Thymus (tissue), 11 donors: ENCODE measurements around the gene PRXL2B. TPM values are rescaled to one million over a fixed set of nuclear protein-coding genes. Genes with fewer than 3 reads are reported as not detected.
"Not testable (repeated sequence)": the region's sequence is repeated elsewhere in the genome, so short reads cannot be mapped to it uniquely, and the experiment has no call there.

ENCODE experiments used
- DNase-seq, 9 donors: peaks; one replicate each; pipeline ENCODE4 v3.0.0-alpha.2; 2013; ENCODE audit warnings: low spot score in 9 of 9, low read depth in 6 of 9, missing footprints in 1 of 9
- H3K27ac ChIP-seq, 2 donors: one replicate each; pipeline ENCODE4 v1.5.1; 2013; ENCODE audit warnings: control low read depth in 1 of 2, low read depth in 1 of 2, low read length in 1 of 2, mild to moderate bottlenecking in 1 of 2, moderate library complexity in 1 of 2
- H3K27me3 ChIP-seq, 2 donors: one replicate each; pipeline ENCODE4 v1.5.1; 2013; ENCODE audit warnings: low read length in 1 of 2; ENCODE audit not compliant: control insufficient read depth in 2 of 2, insufficient read depth in 1 of 2
- H3K36me3 ChIP-seq, 2 donors: one replicate each; pipeline ENCODE4 v1.5.1; 2013; ENCODE audit warnings: low read length in 1 of 2, mild to moderate bottlenecking in 1 of 2, moderate library complexity in 1 of 2; ENCODE audit not compliant: control insufficient read depth in 2 of 2, insufficient read depth in 2 of 2
- H3K4me1 ChIP-seq, 2 donors: one replicate each; pipeline ENCODE4 v1.5.1; 2013; ENCODE audit warnings: low read length in 2 of 2; ENCODE audit not compliant: control insufficient read depth in 2 of 2, insufficient read depth in 2 of 2
- H3K4me3 ChIP-seq, 2 donors: one replicate each; pipeline ENCODE4 v1.5.1; 2013; ENCODE audit warnings: low read length in 2 of 2, control low read depth in 1 of 2, mild to moderate bottlenecking in 1 of 2
- H3K9me3 ChIP-seq, 2 donors: one replicate each; pipeline ENCODE4 v1.5.1; 2013; ENCODE audit warnings: low read length in 1 of 2, mild to moderate bottlenecking in 1 of 2; ENCODE audit not compliant: control insufficient read depth in 2 of 2, insufficient read depth in 1 of 2
- WGBS: extraction: QIAGEN DNeasy Blood & Tissue Kit; methylation state at CpG from one replicate; pipeline ENCODE4 v1.1.7; 2013; 5-methylcytosine and 5-hydroxymethylcytosine counted together
- polyA plus RNA-seq: library from polyadenylated mRNA; stranded (reverse); fragments of 200-250 nt; gene quantifications from one replicate; pipeline ENCODE4 v1.2.3, GENCODE V29; 2013
- total RNA-seq: library from RNA; stranded (reverse); fragments of 120-200 nt; gene quantifications from one replicate; pipeline ENCODE4 v1.2.4, GENCODE V29; 2013
- donor health status: healthy.

Gene PRXL2B
- total and polyA plus RNA-seq, 2 donors = 11.8 to 12.3 TPM

- Histone ChIP-seq H3K9me3 (peaks cover 0 to 5% of the 10 kb centered on the region in 2 donors), H3K27me3 (no peaks in the 10 kb centered on the region), H3K4me1 (peaks cover 7 to 39% of the 10 kb centered on the region in 2 donors), H3K36me3 (no peaks in the 10 kb centered on the region), H3K27ac (peak overlapping the region in 1 of 2 donors; percentile 55), H3K4me3 (no peak overlapping the region)
- 86% methylated on average over 23 of the region's 23 CpGs for WGBS
- peak in 1 of 9 donors; percentile 34 for DNase-seq
These were observed 10.5 kb upstream of the PRXL2B start for GRCh38 chr1:2575801-2576663.

GRCh38 chr1:2577565-2578075, 9.0 kb upstream of the PRXL2B start:
- H3K9me3 ChIP-seq, H3K27me3 ChIP-seq, H3K36me3 ChIP-seq: not testable (repeated sequence)
- Histone ChIP-seq H3K4me3 (peak overlapping the region in 1 of 2 donors; percentile 34), H3K4me1 (peaks cover 7 to 39% of the 10 kb centered on the region in 2 donors), H3K27ac (peak overlapping the region; percentile 88 to 91)
- 66% methylated on average over 21 of the region's 23 CpGs for WGBS
- peak in 3 of 9 donors; percentile 26 to 67 (median 37) for DNase-seq

- Histone ChIP-seq H3K36me3 (no peaks in the 10 kb centered on the region), H3K4me1 (peaks cover 7 to 47% of the 10 kb centered on the region in 2 donors), H3K27me3 (no peaks in the 10 kb centered on the region), H3K9me3 (no peaks in the 10 kb centered on the region), H3K4me3 (no peak overlapping the region), H3K27ac (peak overlapping the region; percentile 88 to 91)
- peak in 2 of 9 donors; percentile 9 to 32 for DNase-seq
- WGBS = 67% methylated on average over 4 of the region's 4 CpGs
These were observed 7.8 kb upstream of the PRXL2B start for GRCh38 chr1:2578758-2579118.

GRCh38 chr1:2580691-2581090, 5.9 kb upstream of the PRXL2B start:
- 97% methylated on average over 10 of the region's 10 CpGs for WGBS
- no peaks in the 10 kb centered on the region for H3K36me3 ChIP-seq
- H3K27ac ChIP-seq = no peak overlapping the region
- H3K27me3 ChIP-seq = no peaks in the 10 kb centered on the region
- H3K4me3 ChIP-seq = no peak overlapping the region
- no peaks in the 10 kb centered on the region for H3K9me3 ChIP-seq
- DNase-seq = no peak
- peaks cover 12 to 64% of the 10 kb centered on the region in 2 donors for H3K4me1 ChIP-seq

GRCh38 chr1:2582391-2582790, 4.2 kb upstream of the PRXL2B start:
- WGBS = 90% methylated on average over 7 of the region's 7 CpGs
- peaks cover 0 to 2% of the 10 kb centered on the region in 2 donors for H3K27me3 ChIP-seq
- H3K27ac ChIP-seq = no peak overlapping the region
- peaks cover 12 to 50% of the 10 kb centered on the region in 2 donors for H3K4me1 ChIP-seq
- H3K9me3 ChIP-seq = no peaks in the 10 kb centered on the region
- H3K36me3 ChIP-seq = no peaks in the 10 kb centered on the region
- DNase-seq = no peak
- H3K4me3 ChIP-seq = no peak overlapping the region

- no peaks in the 10 kb centered on the region for H3K36me3 ChIP-seq
- H3K9me3 ChIP-seq = no peaks in the 10 kb centered on the region
- WGBS = 88% methylated on average over 5 of the region's 5 CpGs
- no peak overlapping the region for H3K4me3 ChIP-seq
- peak overlapping the region; percentile 48 to 100 for H3K27ac ChIP-seq
- H3K4me1 ChIP-seq = peaks cover 8 to 47% of the 10 kb centered on the region in 2 donors
- peak in 2 of 9 donors; percentile 5 to 15 for DNase-seq
- H3K27me3 ChIP-seq = peaks cover 0 to 3% of the 10 kb centered on the region in 2 donors
These were observed 3.2 kb upstream of the PRXL2B start for GRCh38 chr1:2583331-2583791.

- Histone ChIP-seq H3K36me3 (no peaks in the 10 kb centered on the region), H3K27ac (peak overlapping the region; percentile 46 to 100), H3K4me1 (peaks cover 5 to 42% of the 10 kb centered on the region in 2 donors), H3K9me3 (no peaks in the 10 kb centered on the region), H3K27me3 (peaks cover 0 to 3% of the 10 kb centered on the region in 2 donors), H3K4me3 (no peak overlapping the region)
- peak in 4 of 9 donors; percentile 17 to 43 (median 23) for DNase-seq
- 88% methylated on average over 14 of the region's 14 CpGs for WGBS
These were observed 2.7 kb upstream of the PRXL2B start for GRCh38 chr1:2583871-2584351.

- H3K9me3 ChIP-seq = no peaks in the 10 kb centered on the region
- peak in 4 of 9 donors; percentile 16 to 62 (median 37) for DNase-seq
- H3K27ac ChIP-seq = peak overlapping the region; percentile 99 to 100
- H3K27me3 ChIP-seq = peaks cover 0 to 3% of the 10 kb centered on the region in 2 donors
- H3K4me1 ChIP-seq = peaks cover 5 to 37% of the 10 kb centered on the region in 2 donors
- WGBS = 20% methylated on average over 12 of the region's 12 CpGs
- H3K4me3 ChIP-seq = peak overlapping the region; percentile 78 to 83
- H3K36me3 ChIP-seq = no peaks in the 10 kb centered on the region
These were observed 1.8 kb upstream of the PRXL2B start for GRCh38 chr1:2584686-2585317.
